DMS79 (cell line): Measurements from ENCODE around the gene TMEM9B.
"Not testable (repeated sequence)": the region's sequence is repeated elsewhere in the genome, so short reads cannot be mapped to it uniquely, and the experiment has no call there.

Source experiments
- DNase-seq: peaks from one replicate; lab custom pipeline; 2025; lab: John Stamatoyannopoulos, UW

TMEM9B gene

DNA sequence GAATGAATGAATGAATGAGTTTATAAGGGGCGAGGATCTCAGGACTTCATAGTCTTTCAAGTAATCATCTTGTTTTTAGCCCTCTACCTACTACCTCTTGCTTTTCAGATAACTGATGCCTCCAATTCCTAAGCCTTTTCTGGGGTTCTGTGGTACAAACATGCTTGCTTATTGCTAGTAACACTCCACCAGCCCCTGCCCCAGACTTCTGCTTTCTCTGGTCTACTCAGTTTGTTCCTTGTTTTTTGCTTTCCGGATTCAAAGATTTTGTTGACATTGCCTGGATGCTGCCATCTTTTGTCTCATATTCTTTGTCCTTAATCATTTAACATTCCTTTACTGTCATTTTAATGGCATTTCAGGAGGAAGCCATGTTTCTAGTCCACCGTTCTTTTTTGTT, 8.9 kb upstream of the TMEM9B start:
- no peak for DNase-seq

DNA sequence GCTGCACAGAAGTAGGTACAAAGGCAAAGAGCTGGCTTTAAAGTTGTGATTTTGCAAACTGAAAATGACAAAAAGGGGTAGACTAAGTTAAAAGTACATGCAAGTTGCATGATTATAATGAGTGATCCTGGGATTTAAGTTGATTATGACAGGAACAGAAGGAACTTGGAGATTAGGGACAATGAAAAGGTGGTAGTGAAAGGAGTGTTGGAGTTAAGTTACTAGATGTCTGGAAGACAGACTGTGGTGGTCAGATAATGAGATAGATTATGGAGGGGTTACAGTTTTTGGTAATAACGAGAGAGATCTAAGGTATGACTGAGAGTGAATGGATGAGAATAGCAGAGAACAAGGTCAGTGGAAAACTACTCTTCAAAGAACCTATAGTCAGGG, 7.7 kb upstream of the TMEM9B start:
- DNase-seq = no peak

DNA sequence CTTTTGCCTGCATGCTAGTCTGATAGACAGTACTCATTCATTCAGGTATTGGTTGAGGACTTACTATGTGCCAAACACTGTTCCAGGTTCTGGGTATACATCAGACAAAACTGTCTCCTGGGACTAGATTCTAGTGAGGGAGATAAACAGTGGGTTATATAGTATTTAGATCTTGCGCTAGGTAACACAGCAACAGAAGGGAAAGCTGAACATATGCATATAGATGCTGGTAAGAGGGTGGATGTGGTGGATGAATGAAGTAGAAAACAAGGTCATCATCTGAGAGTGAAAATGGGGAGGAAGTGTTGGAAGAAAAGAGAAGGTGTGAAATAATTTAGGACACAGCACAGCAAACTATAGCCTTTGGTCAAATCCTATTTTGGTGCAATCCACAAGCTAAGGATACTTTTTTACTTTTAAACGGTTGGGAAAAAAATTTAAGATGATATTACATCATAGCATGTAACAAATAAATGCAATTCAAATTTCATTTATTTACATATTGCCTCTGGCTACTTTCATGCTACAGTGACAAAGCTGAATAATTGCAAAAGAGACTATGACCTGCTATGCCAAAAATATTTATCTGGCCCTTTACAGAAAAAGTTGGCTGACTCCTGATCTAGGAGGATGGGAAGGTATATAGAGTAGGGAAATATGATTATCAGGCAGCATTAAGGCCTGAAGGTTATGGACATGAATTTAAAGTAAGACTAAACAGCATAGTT, 7.1 kb upstream of the TMEM9B start:
- no peak for DNase-seq

DNA sequence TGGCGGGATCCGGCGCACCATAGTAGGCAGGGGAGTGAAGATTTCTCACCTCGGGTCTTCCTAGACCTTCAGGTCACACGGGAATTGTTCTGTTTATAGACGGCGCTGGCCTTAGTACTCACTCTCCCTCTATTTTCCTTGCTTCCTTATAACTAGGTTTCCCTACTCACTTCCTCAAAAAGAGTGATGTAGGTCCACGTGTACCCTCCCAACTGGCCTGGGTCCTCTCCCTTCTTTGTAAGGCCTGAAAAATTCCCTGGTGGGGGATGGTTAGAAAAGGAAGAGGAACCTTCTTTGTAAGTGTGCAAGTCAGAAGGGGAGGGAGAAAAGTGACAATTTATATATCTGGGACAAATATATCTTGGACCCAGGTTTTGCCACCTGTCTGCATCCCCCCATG, 2.9 kb upstream of the TMEM9B start:
- no peak for DNase-seq

DNA sequence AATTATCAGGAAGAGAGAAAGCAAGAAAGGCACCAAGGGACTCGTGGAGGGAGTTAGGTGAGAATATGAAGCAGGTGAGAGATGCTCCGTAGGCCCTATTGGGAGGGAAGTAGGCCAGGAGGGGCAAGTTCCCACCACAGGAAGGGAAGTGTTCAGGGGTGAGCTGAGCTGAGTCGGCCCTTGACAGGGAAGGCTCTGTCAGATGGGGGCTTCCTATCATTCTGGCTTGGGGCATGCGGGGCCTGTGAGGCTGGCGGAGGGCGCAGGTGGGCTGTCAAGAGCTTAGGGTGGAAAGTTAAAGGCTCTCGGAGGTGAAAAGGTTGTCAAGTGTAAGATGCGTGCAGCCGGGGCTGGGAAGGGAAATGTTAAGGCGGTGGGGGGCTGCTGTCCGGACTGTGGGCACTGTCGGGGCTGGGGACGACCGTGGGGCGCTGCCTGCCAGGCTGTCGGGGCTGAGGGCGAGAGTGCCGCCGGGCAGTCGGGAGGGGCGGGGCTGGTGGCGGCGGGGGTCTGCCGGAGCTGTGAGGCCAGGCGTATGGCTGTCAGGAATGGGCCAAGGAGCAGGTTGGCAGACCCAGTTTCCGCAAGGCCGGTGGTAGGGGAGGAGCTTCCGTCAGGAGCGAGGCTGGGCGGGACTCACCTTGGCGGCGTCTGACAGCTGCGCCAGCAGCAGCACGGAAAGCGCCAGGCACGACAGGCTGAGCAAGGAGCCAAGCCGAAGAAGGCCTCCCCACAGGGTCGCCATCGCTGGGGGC, 496 bp downstream of the TMEM9B start:
- DNase-seq = peak; percentile 72

DNA sequence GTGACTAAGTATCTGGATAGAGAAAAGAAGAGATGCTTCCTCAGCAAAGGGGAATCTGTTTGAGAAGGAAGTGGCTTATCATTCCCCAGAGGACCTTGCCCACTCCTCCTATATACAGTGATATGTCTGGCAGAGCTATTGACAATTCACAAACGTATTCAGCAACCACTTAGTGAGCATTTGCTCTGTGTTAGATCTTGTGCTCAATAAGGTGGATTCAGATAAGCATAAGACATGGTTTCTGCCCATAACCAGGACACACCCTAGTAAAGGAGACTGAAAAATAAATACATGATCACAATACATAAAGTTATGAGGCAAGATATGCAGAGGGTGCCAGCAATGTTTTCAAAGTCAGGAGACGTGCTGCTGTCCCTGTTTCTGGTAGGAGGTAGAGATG, 1.4 kb downstream of the TMEM9B start:
- no peak for DNase-seq

DNA sequence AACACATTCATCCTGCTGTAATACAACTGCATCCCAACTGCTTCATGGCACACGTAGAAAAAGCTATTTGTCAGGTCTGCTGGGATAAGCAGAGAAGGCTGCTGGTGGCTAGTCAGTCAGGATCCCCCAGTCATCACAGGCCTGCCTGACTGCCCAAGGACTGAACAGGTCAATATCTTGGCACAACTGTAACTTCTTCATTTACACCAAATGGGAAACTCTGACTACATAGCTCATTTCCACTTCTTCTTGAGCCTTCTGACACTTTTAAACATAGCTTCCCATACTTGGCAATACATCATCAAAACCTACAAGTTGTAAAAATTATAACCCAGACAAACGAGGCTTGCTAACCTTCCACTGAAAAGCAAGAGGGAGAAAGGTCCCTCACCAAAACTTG, 2.8 kb downstream of the TMEM9B start:
- DNase-seq = no peak

DNA sequence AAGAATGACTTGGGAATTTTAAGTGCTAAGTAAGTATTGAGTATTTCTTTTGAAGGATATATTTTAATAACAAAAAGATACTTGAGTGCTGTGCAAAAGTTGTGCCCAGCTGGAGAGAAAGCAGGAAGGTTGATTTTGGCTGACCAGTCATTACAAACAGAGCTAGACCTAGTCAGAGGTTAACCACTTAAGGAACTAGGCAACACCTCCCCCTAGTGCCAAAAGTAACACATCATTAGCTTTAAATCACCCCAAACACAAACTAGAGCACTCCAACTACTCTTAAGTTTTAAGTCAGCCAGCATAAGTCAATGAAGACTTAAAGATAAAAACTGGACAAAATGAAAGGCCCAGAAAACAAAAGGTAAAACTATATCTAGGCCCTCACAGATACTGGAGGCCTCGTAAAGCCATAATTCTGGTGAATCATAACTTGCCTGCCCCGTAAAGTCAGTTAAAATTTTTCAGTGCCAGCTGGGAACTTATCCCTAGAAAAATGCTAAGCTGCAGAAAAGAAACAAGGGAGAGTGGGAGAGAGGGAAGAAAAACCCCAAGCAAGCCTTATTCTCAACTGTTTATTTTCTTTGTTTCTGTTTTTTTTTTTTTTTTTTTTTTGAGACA, 4.6 kb downstream of the TMEM9B start:
- DNase-seq = peak; percentile 53

DNA sequence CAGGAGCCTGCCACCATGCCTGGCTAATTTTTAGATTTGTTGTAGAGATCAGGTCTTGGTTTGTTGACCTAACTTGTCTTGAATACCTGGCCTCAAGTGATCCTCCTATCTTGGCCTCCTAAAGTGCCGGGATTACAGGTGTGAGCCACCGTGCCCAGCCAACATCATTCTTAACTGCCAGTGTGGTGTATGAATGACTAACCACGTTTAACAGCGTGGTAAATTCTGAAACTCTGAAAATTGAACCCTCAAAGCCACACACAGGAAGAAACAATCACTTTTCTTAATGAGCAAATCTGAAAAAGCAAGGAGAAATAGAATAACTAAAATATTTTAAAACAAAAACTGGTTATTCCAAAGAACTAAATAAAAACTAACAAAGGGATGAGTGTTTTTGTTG, 7.4 kb downstream of the TMEM9B start:
- no peak for DNase-seq

DNA sequence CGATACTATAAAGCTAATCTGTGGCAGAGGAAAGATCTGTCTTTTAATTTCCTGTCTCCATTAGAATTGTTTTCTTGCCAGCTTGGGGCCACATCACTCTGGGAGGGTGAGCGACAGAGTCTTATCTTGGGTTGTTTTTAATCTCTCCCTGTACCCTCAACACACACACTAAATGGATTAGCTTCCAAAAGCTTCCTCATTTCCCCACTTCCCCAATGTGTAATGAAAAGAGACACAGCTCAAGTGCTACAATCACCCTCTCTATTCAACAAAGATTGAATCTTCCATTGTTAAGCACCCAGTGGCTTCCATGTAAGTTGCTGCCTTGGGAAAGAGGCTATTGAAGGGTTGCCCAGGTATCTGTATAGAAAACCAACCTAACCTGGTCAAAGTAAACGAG, 15.4 kb downstream of the TMEM9B start:
- no peak for DNase-seq

DNA sequence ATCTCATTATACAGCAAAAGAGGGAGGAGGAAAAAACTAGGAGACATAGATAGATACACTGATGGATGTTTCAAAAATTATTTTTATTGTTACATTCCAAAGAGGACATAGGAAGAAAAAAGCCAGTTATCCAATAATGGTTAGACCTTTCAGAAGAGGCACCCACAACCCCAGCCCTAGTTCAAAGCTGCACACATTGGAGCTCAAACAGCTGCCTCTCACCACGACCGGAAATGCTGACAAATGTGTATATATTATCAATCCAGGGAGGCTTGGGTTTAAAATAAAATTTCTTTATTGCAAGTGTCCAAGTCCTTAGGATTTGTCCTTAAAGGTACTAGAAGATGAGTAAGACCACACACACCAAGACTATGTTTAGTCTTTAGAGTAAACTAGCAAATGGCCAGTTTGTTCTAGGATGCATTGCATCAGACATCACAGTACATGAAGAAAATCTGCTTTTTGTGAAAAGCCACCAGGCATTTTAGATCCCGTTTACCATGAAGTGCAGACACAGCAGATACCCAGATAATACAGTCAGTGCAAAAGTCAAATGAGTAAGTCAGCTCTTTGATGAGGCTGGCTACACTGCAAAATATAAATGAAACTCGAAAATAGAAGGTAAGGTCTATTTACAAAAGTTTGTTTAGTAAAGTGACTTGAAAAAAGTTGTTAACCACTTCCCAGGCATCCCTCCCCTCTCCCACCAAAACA, 16.9 kb downstream of the TMEM9B start:
- no peak for DNase-seq

DNA sequence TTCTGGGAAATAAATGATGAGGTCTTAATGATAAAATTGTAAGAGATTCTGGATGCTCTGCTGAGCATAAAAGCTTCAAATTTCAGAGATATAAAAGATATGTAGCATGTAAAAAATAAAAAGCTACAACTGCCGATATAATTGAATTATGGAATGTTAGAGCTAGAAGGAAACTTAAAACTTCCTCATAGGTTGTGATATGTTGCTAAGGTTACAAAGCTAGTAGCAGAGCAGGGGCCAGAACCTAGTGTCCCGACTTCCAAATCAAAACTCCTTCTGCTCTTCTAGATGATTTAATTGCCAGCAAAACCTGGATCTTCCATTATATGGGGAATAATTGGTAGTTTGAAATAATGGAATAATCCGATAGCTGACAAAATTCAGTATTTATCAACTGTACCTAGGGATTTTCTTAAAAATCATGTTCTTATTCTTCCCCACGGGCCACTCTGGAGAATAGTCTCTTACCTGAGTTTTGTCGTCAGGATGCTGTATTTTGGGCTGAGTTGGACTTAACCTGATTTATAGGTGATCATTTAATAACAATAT, 21.6 kb downstream of the TMEM9B start, which contains the start of gene ASCL3:
Gene ASCL3 (minus strand): TSS at position 499 of the 549 bp plus-strand sequence. CDS start 4,855 bp downstream, outside the sequence.
- no peak for DNase-seq

DNA sequence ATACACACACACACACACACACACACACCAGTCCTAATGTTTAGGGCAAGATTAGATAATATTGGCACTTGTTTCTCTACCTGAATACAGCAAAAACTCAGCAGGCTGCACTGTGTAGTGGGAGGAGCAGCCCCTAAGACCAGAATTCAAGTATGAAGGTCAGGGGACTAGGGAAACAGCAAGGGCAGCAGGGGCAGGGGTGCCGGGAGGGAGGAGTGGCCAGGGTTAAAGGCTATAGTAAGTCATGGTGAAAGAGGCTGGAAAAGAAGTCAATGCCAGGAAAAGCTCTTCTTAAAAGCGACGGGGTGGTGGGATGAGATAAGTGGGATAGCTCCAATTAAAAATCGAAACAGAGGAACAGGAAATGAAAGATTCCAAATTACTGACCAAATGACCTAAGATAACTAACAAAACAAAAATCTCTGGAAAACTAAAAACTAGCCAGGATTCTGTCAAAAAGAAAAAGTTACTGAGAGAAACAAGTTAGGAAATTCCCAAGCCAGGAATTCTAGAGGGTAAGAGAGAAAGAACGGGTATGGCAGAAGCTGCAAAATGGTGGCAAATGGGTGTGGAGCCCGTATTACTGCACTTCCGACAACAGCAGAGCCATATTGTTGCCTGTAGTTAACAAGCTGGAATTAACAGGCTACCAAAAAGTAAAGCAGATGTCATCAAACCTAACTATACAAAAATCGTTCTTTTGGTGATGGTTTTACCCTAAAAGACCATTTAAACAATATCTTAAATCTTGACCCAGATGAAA, 22.7 kb downstream of the TMEM9B start:
- DNase-seq = no peak

DNA sequence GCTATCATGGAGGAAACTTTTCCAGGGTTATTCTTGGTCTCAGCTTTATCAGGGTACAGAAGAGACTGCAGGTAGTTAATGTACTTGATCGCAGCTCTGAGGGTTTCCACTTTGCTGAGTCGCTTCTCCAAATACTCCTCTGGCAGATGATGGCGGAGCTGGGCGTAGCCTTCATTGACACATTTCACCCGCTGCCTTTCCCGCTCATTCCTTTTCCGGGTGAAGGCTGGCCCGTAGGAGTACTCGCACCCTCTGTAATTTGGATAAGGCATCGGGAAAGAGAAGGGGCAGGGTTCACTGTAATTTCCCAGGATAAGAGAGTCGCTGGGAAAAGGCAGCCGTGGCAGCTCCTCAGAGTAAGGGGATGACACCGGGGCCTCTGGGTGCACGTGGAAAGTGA, 26.6 kb downstream of the TMEM9B start:
- DNase-seq = no peak

DNA sequence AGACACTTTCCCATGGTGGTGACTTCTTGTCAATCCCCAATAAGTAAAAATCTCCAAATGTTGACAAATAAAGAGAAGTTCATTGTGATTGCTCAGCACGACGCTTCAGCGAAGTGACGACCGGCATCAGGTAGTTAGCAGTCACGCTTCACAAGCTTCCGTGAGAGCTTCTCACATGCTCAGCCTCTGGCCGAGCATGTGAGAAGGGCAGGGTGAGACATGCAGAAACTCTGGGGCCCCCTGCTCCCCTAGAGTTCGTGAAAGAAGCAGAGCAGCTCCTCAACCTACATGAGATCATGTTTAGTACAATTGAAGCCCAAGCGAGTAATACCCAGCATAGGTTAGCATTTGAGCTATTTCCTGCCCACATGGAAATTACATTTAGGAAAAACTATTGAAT, 27.1 kb downstream of the TMEM9B start:
- DNase-seq = peak; percentile 40

DNA sequence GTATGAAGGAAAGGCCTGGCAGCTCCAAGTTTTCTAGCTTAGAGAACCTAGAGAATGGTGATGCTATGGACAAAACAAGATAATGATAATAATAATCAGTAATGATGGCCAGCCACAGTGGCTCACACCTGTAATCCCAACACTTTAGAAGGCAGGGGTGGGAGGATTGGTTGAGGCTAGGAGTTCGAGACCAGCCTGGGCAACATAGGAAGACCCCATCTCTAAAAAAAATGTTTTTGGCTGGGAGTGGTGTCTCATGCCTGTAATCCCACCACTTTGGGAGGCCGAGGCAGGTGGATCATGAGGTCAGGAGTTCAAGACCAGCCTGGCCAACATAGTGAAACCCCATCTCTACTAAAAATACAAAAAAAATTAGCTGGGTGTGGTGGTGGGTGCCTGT, 28.5 kb downstream of the TMEM9B start:
- DNase-seq = not testable (repeated sequence)

DNA sequence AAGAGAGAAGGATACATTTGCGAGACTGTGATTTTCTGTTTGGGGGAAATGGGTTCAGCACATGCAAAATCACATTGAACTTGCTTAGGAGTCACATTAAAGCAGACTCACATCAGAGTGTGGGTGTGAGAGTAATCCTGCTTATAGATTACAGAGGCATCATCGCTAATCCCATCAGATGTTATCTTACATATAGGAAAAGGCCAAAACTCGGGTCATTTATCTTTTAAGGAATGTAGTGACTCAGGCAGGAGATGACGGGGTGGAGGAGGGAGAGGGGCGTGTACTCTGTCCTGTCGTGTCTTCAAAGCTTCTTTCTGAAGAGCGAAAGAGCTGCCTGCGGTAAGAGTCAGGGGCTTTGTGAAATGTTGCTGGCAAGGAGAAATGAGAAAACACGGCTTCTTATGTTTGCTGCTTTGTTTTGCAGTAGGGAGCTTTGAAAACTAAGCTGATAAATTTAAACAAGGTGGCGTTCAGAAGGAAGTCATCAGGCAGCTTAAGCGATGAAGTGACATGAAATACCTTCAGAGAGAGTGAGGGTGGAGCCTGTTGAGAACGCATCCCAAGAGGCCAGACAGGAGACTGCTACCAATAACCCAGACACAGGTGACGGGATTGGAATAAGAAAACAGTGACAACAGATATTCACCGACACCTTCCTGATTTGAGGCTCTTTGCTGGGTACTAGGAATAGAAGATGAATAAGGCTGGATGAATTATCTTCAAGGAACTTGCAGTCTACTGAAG, 29.3 kb downstream of the TMEM9B start:
- DNase-seq = no peak

DNA sequence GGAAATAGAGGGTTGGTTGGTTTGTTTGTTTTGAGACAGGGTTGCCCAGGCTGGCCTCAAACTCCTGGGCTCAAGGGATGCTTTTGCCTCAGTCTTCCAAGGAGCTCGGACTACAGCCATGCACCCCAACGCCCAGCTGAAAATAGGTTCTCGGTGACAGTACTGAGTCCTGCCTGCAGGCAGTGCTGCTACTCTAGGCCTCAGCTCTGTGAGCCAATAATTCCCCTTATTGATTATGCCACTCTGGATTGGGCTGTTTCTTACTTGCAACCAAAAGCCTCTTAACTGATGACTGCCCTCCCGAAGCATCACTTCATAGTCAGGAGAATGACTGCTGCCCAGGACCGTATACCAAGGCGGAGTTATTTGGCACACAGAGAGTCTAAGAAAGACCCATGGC, 30.3 kb downstream of the TMEM9B start:
- DNase-seq = no peak

DNA sequence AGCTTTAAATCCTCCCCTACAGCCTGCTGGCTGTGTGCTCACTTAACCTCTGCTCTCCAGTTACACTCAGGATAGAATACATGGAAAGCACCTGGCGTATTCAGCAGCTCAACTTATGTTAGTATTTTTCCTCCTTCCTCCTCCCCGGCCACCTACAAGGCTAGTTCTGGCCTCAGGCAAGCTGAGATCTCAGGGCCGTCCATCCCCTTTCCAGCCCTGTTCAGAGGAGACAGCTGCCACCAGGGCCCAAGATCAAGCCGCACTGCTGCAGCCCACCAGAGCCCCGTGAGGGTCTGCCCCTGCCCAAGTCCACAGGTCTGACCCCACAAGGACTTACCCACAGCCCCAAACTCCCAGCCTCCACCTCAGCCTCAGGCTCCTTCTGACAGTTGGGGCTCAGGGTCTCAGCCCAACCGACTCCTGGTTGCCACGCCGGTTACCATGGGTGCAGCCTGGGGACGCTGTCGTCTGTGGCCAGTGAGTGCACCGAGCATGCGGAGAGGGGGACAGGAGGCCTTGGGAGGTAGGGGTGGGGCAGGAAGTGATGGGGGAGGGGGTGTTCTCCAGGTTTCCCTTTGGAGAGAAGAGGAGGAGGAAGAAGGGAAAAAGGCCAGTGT, 31.6 kb downstream of the TMEM9B start, which contains the start of gene C11orf16:
Gene C11orf16 (minus strand): TSS at position 384 of the 617 bp plus-strand sequence. CDS start 639 bp downstream, outside the sequence.
- no peak for DNase-seq
